Measurements from ENCODE around the gene DNAJB13.
"Not testable (repeated sequence)": the region's sequence is repeated elsewhere in the genome, so short reads cannot be mapped to it uniquely, and the experiment has no call there.

Gene DNAJB13

DNA sequence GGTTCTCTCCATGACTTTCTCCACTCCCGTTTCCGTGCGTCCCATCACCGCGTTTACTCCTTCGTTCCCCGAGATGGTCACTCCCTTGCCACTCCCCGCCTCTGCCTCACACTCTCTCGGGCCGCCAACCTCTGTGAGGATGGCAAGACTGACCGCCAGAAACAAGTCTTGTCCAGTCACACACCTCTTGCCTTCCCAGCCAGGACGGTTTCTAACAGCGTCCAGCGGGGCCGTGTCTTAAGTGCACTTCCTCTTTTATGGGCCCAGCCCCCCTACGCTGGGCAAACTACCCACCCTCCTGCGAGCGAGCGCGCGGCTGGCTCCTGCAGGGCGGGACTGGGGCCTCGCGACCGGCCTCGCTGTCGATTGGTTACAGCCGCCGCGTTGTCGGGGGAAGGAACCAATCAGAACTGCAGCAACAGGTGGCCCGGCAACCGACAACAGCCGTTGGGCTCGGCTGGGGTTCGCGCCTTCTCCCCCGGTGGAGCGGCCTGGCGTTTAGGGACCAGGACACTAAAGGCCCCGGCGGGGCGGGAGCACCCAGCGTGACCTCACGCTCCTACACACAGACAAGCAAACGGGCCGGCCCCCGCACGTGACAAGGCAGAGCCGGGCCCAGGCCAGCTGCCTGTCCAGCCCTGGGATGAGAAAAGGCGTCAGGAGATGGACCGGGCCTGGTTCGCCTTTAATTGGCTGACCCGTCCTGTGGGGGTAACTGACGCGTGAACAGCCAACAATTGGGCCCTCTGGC lies 32.3 kb downstream of the DNAJB13 start:
- peak overlapping the region; percentile 74 for H3K4me3 ChIP-seq (ENCODE audit: low read depth, low read length)
- TF ChIP-seq, protein P1, sequence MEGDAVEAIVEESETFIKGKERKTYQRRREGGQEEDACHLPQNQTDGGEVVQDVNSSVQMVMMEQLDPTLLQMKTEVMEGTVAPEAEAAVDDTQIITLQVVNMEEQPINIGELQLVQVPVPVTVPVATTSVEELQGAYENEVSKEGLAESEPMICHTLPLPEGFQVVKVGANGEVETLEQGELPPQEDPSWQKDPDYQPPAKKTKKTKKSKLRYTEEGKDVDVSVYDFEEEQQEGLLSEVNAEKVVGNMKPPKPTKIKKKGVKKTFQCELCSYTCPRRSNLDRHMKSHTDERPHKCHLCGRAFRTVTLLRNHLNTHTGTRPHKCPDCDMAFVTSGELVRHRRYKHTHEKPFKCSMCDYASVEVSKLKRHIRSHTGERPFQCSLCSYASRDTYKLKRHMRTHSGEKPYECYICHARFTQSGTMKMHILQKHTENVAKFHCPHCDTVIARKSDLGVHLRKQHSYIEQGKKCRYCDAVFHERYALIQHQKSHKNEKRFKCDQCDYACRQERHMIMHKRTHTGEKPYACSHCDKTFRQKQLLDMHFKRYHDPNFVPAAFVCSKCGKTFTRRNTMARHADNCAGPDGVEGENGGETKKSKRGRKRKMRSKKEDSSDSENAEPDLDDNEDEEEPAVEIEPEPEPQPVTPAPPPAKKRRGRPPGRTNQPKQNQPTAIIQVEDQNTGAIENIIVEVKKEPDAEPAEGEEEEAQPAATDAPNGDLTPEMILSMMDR (IDR thresholded peaks at IDR 0.05; ENCODE audit: low read depth, low read length): no peak

DNA sequence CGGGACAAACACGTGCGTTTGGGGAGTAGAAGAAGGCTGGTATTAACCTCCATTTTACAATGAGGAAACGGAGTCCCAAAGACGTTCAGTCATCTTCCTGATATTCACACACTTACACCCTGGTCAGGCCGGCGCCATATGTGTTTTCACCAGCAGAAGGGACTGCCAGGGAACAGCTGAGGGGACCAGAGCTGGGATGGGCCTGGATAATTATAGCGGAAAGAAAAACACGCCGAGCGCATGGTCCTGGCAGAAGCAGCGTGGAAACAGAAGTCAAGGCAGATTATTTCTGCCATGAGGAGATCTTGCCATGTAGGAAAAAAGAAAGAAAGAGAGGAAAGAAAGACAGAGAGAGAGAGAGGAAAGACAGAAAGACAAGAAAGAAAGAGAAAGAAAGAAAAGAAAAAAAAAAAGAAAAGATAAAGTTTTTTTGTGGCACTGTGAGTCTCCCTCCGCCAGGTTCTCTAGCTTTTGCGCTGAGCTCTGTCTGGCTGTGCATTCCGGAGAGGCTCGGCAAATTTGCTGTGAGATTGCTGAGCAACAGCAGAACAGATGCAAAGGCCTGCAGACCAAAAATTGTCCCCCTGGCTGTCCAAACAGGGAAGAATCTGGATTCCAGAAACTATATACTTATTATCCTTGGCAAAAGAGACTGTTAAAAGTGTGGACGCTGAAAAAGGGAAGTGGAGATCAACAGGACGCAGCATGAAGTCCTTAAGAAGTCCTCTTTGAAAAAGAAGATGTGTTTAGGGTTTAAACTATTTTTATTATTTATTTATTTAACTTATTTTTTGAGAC lies 33.1 kb downstream of the DNAJB13 start:
- H3K4me3 ChIP-seq (ENCODE audit: low read depth, low read length): peak overlapping the region; percentile 74
- TF ChIP-seq, protein P1 (IDR thresholded peaks at IDR 0.05; ENCODE audit: low read depth, low read length): no peak

DNA sequence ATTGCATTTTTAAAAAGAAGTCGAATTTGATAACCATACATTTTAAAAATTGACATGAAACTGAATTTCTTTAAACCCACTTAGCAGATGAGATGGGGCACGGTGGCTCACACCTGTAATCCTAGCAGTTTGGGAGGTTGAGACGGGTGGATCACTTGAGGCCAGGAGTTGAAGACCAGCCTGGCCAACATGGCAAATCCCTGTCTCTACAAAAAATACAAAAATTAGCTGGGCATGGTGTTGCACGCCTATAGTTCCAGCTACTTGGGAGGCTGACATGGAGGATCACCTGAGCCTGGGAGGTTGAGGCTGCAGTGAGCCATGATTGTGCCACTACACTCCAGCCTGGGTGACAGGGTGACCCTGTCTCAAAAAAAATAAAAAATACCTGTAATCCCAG lies 34.8 kb downstream of the DNAJB13 start:
- not testable (repeated sequence) for H3K4me3 ChIP-seq (ENCODE audit: low read depth, low read length)

DNA sequence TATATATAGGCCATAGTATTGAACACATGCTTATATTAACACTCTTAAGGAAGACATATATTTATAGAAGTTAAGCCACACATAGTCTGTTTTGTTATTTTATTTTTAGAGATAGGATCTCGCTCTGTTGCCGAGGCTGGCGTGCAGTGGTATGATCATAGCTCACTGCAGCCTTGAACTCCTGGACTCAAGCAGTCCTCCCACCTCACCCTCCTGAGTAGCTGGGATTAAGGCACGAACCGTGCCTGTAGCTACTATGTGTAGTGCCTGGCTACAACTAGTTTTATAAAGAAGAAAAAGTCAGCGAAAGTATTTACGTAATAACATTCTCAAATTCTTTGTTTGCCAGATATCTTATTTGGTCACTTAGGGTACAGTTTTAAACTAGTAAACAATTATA lies 37.4 kb downstream of the DNAJB13 start:
- TF ChIP-seq, protein P1 (IDR thresholded peaks at IDR 0.05; ENCODE audit: low read depth, low read length): no peak
- no peak overlapping the region for H3K4me3 ChIP-seq (ENCODE audit: low read depth, low read length)

DNA sequence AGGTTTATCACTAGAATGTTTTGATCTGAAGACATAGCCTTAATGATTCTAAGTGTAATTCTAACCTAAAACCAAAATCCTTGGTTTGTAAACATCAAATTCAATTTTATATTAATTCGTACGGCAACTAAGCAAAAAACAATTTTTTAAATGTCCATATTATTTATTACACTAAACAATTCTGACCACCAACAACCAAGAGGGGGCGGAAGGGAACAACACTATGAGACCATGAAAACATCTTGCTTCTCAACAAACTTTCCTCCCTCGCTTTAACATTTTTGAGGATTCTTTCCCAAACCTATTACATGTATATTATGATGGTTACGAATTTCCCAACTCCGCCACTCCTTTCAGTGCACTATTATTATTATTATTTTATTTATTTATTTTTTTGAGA lies 38.3 kb downstream of the DNAJB13 start:
- no peak overlapping the region for H3K4me3 ChIP-seq (ENCODE audit: low read depth, low read length)
- TF ChIP-seq, protein P1 (IDR thresholded peaks at IDR 0.05; ENCODE audit: low read depth, low read length): no peak

DNA sequence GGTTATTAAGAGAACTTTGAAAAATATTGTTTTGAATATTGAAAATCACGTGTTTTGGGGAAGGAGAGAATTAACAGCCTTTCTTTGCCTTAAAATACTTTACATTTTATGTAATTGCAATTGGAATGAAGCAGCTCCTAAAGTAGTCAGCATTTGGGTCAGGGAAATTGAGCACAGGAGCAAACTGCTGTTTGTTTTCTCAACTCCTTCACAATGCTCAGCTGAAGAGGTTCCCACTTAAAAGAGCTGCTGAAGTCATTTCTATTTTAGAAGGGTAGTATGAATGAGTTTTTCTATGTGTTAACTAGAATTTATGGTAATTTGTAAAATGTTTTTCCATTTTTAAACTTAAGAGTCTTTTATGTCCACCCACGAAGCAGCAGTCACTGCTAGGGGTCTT lies 39.9 kb downstream of the DNAJB13 start:
- no peak overlapping the region for H3K4me3 ChIP-seq (ENCODE audit: low read depth, low read length)
- TF ChIP-seq, protein P1 (IDR thresholded peaks at IDR 0.05; ENCODE audit: low read depth, low read length): no peak

DNA sequence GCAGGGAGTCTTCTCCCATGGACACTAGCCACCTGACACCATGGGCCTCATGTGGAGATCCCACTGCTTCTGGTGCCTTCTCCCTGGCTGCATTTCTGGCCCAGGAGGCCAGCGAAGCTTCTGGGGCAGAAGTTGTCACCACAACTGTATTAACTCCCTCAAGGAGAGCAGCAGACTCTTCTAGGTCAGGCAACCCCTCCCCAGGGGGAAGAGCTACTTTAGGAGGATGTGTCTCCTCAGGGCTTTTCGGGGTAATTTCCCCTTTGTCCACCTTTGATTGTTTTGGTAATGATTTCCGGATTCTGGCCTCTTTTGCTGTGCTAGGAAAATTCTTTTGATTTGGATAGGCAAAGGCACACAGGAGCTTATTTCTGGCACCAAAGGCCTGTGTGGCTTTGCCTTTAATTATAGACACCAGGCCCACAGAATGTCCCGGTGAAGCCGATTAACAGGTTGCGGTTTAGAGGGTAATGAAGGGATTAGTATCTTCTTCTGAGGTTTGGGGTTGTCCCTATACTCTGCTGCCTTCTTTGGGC lies 40.7 kb downstream of the DNAJB13 start:
- H3K4me3 ChIP-seq (ENCODE audit: low read depth, low read length): no peak overlapping the region
- TF ChIP-seq, protein P1 (IDR thresholded peaks at IDR 0.05; ENCODE audit: low read depth, low read length): no peak

All from WI38 (cell line).